ENCODE data around the gene ADD3.

ADD3 gene

DNA sequence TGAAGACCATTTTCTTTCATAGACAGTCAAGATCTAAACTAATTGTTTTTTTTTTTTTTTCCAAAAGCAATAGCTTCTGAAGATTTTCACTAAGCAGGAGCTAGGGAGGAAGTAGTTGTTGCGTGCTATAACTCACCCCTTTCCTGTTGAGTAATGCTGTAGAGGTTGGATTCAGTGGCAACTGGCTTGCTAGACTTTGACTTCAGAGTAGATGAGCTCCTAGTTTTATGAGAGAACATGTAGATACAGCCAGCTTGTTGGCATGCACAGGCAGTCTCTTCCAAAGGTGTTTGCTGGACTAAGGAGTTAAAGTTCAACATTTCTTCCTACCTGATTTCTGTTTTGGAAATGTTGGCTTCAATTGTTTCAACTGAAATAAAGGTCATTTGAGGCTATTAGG, 133.4 kb downstream of the ADD3 start:
- FAIRE-seq (no peak), DNase-seq (ENCODE audit: insufficient read length, low spot score) (no peak)

DNA sequence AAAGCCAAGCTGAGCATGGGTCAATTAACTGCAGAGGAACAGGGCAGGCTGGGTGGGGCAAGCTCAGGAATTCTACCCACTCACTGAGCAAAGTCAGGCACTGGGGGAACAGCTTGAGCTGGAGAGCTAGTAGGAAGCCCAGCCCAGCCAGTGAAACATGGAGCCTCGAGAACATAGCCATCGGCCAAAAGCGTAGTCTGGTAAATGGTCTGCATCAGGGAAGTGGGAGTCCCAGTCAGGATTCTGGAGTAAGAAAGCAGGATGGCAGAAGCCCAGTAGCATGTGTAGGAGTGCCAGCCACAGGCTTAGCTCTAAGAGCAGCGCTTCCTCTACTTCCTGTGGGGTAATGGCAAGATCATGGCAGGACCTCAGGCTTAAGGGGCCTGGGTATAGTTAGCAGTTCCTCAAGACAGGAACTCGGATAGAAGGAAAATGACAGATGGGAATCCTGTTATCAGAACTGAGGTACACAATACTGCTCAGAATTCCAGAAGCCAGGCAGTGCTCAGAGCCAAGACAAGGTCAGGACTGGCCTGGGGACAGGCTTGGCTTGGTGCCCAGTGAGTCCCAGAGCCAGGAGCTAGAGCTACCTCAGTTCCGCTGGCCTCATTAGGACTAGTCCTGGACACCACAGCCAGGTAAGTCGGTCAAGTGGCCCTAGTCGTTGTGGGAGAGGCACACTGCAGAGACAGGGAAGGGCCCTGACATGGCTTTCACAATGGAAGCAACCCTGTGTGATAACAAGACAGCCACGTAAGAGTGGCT, 134.3 kb downstream of the ADD3 start:
- no peak for DNase-seq (ENCODE audit: insufficient read length, low spot score)

DNA sequence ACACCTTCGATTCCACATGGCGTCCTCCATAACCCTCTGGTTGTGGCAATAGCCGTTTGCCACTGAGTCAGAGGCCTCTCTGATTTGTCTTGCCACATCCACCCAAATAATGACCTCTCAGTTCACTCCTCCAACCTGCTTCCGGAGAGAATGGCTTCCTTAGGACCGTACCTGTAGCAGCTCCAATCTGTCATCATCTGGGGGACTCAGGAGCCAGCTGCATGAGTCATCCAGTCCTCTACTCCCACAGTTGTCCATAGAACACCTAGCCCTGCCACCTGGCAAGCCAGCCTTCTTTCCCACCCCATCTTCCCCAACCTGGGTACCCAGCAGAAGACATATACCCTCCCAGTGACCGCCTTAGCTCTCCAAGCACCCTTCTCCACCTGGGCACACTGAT, 135.2 kb downstream of the ADD3 start:
- no peak for FAIRE-seq
- DNase-seq (ENCODE audit: insufficient read length, low spot score): no peak

More for the DNA sequence above, 134.3 kb downstream of the ADD3 start:
- FAIRE-seq: no peak

DNA sequence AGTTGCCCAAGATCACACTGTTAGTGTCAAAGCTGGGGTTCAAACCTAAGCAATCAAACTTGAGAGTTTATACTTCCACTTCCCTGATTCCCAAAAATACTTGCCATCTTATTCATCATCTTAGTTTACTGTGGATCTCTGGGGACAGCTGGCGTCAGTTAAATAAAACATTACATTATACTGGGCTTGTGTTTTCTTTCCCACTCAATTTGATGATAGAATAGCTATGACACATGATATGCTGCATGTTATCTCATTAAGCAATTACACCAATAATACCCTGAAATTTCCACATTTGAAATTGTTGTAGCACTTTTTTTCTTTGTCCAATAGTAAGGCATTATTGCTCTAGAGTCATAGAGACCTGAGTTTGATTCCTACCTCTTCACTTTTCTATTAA, 136.7 kb downstream of the ADD3 start:
- DNase-seq (ENCODE audit: insufficient read length, low spot score) (no peak), FAIRE-seq (peak; percentile 4)

DNA sequence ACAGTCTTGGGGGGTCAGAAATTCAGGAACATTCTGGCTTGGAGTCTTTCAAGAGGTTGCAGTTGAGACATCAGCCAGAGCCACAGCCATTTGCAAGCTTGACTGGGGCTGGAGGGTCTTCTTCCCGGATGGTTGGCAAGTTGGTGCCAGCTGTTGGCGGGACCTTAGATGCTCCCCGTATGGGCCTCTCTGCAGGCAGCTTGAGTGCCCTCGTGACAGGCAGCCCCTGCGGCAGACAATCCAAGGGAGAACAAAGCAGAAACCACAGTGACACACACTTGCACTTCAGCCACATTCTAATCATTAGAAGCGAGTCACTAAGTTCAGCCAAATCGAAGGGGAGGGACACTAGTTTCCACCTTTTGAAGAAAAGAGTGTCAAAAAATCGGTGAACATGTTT, 140.2 kb downstream of the ADD3 start:
- FAIRE-seq (no peak), DNase-seq (ENCODE audit: insufficient read length, low spot score) (no peak)

DNA sequence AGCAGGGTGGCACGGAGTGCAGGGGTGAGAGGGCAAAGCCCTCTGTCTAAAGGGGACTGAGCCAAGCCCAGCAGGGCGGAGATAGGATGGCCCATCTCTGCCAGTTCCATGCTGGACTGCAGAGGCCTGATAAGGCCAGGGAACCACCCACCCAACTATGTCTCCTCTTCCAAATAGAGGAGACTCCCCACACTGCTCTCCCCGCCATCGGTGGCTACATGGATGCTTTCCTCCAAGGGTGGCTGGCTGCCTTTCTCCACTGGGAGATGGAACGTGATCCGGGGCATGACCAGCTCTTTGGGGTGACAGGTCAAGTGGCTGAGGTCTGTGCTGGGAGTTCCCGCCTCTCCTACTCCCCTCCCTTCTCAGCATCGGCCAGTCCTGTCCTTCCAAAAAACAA, 141.5 kb downstream of the ADD3 start:
- no peak for FAIRE-seq

DNA sequence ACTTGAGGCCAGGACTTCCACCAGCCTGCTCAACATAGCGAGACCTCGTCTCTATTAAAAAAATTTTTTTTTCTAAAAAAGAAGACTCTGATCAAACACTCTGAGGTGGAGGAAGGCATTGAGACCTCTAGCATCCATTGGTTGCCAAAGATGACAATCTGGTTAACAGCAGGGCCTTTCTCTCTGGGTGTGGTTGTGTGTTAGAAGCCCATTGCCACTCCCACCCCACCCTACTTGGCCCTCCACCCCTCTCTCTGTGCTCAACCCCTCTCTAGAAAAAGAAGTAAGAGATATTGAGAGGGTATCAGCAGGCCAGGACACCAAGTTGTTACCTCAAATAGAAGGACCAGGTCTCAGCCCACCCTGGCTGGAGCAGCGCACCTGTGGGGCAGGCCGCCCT, 142.3 kb downstream of the ADD3 start:
- DNase-seq (ENCODE audit: insufficient read length, low spot score) (no peak), FAIRE-seq (no peak)

More for the DNA sequence above, 141.5 kb downstream of the ADD3 start:
- no peak for DNase-seq (ENCODE audit: insufficient read length, low spot score)

DNA sequence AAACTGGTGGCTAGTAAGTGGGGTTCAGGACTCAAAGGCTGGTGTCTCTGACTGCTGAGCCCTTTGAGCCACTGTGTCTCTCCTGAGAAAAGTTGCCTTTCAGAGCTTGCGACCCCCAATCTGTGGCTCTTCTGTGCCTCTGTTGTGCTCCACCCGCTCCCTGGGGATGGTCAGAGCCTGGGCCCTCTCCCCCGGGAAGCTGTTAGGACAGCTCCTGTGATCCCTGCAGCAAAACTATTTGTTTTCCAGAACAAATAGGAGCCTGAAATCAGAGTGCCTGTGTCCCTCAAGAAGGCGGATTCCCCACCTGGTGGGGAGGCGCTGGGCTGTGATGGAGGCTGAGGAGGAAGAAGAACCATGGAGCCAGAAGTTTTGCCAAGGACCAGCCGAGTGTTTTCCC, 143.2 kb downstream of the ADD3 start:
- FAIRE-seq: no peak

DNA sequence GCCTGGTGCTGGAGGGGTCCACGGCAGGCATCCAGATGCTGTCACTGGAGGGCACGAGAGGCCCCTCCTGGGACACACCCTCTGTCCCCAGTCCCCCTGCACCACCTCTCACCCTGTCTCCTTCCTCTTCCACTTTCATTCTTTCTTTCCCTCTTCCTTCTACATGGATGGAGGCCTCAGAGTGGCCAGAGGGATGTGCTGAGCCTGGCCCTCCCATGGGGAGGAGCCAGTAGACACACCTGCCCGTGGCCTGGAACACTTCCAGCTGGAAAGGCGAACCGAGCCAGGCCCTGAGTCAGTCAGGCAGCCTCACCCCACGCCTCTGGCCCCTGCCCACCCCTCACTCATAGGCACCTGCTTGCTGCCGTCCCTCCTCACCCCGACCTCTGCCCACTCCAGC, 143.7 kb downstream of the ADD3 start:
- DNase-seq (ENCODE audit: insufficient read length, low spot score): no peak
- FAIRE-seq: no peak

More for the DNA sequence above, 143.2 kb downstream of the ADD3 start:
- no peak for DNase-seq (ENCODE audit: insufficient read length, low spot score)

DNA sequence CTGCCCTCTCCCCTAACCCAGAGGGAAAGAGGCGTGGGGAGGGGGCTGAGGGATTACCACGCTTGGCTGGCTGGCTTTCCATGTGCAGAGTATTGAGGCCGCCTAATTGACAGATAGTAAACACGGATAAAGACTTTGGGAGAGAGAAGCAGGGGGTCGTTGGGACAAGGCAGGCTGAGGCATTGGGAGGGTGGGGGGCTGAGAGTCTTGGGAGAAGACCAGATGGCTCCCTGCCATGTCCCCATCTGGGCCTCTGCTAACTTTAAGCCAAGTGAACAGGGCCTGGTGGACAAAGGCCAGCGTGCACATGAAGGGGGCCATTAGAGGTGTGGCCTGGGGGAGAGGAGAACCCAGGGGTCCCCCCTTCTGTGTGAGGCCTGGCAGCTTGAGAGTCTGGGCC, 144.2 kb downstream of the ADD3 start:
- FAIRE-seq (no peak), DNase-seq (ENCODE audit: insufficient read length, low spot score) (no peak)

DNA sequence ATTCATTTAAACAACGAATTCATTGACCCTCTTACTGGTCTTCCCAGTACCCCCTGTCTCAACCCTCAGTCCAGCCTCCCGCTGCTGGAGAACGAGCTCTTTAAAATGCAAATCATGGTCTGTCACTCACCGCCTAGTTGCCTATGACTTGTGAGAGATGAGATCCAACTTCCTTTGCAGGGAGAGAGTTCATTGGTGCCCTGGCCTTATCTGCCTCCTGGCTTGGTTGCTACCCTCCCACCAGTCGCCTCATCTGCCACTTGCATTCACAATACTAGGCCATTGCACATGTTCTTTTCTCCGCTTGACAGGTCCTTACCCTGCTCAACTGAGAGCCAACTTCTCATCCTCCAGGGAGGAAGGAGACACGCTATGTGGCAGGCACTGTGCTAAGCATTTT, 145.6 kb downstream of the ADD3 start:
- FAIRE-seq (no peak), DNase-seq (ENCODE audit: insufficient read length, low spot score) (no peak)

DNA sequence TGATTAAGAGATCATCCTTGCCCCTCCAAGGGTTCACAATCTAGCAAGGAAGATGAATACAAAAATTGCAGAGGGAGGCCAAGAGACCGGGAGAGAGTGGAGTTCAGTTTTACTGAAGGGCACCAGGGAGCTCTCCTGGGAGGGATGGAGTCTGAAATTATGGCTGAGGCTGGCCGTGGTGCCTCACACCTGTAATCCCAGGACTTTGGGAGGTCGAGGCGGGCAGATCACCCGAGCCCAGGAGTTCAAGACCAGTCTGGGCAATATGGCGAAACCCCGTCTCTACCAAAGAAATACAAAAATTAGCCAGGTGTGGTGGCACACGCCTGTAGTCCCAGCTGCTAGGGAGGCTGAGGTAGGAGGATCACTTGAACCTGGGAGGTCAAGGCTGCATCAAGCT, 148.3 kb downstream of the ADD3 start:
- no peak for DNase-seq (ENCODE audit: insufficient read length, low spot score)
- FAIRE-seq: no peak

DNA sequence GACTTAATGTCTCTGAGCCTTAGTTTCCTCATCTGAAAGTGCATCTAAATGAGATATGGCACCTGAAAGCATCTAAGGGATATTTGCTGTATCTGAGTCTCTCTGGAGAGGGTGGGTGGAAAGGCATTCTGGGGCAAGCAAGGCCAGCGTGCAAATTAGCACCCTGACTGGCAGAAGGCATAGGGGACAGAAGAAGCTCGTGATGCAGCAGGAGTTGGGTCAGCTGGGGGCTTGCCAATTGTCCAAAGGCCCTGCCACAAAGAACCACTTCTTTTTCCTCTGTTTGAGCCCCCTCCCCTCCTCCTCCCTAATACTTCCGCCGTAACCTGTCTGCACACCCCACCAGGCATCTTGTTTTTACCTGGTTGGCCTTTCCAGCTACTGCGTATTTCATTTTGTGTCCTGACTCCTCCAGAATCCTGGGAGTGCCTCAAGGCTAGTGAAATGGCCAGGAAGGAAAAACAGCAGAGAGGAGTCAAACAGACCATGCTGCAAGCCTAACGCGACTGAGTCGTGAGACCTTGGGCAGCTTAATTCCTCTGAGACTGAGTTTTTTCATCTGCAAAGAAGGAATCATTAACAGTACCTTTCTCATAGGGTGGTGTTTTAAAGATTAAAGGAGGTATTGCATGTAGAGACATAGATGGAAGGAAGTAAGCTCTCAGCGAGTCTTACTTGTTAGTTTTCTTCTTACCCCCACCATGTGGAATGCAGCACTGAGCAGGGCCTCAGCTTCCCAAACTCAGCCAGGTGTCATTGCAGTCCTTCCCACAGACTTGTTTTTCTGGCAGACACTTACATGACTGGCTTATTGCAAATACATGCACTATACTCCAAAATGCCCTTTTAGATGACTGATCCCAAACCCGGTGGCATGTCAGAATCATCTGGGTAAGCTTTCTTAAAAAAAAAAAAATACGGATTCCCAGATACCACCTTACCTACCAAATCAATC, 150.5 kb downstream of the ADD3 start:
- FAIRE-seq: no peak
- no peak for DNase-seq (ENCODE audit: insufficient read length, low spot score)

DNA sequence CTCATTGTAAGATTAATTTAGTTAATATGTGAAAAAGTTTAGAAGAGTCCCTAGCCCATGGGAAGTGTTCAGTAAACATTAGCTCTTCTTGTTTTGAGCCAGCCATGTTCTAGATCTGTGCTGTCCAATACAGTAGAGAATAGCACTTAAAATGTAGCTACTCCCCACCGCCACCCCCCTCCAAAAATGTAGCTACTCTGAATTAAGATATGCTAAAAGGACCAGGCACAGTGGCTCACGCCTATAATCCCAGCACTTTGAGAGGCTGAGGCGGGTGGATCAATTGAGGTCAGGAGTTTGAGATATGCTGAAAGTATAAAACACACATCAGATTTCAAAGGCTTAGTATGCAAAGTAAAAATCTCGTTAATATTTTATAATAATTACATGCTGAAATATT, 152.3 kb downstream of the ADD3 start:
- no peak for DNase-seq (ENCODE audit: insufficient read length, low spot score)
- no peak for FAIRE-seq

DNA sequence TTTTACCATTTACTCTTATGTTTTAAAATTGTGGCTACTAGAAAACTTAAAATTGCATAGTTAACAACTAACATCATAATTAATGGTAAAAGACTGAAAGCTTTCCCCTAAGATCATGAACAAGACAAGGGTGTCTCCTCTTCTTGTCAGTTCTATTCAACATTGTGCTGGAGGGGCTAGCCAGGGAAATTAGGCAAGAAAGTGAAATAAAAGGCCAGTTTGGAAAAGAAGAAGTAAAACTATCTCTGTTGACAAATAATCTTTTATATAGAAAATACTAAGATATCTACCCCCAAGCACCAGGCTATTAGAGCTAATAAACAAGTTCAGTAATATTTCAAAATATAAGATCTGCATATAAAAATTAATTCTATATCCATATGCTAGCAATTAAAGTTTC, 152.7 kb downstream of the ADD3 start:
- no peak for FAIRE-seq
- DNase-seq (ENCODE audit: insufficient read length, low spot score): no peak

DNA sequence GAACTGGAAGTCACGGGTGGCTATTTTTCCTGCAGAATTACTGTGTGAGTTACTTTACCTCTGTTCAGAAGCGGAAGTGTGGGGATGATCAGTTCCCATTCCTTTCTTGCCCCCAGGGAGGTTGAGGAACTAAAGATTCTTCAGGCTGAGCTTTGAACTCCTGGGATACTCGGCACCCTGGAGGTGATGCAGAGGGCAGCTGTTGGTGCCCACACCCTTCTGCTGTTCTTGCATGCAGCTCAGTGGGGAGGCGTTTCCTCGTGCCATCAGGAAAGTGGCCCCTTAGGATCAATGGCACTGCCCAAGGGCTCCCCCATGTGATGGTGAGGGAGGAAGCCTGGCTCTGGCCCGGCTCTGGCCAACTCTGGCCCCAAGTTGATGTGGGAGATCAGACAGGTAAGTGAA, 155.0 kb downstream of the ADD3 start:
- FAIRE-seq (no peak), DNase-seq (ENCODE audit: insufficient read length, low spot score) (no peak)

DNA sequence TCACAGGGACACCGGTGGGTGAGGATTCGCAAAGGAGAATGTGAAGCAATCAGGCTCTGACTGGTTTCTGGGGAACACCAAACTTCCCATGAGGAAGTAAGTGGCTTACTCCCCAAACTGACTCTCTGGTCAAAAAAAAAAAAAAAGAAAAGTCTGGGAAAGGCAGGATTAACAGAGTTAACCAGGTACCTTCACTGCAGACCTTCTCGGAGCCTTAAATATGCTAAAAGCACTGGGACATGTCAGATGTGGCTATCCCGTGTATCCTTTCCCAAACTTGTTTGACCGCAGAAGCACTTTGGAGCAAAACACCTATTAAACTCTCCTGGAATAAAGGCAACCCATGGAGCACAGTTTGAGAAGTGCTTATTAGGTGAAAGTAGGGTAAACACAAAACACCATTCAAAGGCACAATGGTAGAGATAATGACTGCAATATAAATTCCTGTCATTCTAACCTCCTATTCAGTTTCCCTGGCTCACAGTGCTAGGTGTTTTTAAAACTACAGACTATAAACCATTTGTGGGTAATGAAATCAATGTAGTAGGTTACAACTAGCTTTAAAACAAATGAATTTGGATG, 155.5 kb downstream of the ADD3 start:
- FAIRE-seq (no peak), DNase-seq (ENCODE audit: insufficient read length, low spot score) (no peak)

DNA sequence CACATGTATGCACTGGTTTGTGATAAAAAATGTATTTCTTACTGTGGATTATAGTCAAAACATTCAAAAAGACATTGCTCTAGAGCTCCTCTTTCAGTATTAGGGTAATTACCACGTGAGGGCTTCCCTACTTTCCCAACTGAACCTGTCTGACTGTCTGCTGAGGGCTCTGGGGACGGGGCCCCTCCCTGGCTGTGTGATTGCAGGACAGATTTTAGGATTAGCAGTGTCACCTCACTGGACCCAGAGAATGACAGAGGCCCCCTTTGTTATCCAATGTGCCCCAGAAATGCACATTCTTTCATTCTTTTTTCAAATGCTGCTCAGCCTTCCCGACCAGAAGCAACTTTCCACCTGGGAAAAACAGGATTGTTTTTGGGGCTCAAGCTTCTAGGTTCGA, 156.1 kb downstream of the ADD3 start:
- FAIRE-seq (no peak), DNase-seq (ENCODE audit: insufficient read length, low spot score) (no peak)

DNA sequence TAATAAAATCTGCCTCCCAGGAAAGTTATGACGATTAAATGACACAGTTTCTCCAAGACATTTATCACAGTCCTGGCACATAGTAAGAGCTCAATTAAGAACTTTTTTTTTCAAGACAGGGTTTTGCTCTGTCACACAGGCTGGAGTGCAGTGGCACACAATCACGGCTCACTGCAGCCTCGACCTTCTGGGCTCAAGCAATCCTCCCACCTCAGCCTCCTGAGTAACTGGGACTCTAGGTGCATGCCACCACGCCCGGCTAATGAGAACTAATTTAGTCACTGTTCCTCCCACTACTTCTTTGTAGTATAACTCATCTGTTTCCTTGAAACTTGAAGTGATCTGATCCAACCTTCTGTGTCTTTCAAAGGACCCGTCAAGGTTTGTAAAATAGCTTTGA, 157.5 kb downstream of the ADD3 start:
- no peak for FAIRE-seq
- no peak for DNase-seq (ENCODE audit: insufficient read length, low spot score)

DNA sequence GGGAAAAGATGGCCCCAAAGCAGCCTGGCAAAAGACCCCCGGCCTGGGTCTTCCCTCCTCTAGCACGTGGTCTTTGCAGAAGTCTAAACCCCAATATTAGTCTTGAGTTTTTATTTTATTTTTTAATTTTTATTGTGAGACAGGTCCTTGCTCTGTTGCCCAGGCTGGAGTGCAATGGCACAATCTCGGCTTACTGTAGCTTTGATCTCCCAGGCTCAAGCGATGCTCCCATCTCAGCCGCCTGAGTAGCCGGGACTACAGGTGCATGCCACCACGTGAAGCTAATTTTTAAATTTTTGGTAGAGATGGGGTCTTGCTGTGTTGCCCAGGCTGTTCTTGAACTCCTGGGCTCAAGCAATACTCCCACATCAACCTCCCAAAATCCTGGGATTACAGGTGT, 159.4 kb downstream of the ADD3 start:
- DNase-seq (ENCODE audit: insufficient read length, low spot score) (no peak), FAIRE-seq (no peak)

DNA sequence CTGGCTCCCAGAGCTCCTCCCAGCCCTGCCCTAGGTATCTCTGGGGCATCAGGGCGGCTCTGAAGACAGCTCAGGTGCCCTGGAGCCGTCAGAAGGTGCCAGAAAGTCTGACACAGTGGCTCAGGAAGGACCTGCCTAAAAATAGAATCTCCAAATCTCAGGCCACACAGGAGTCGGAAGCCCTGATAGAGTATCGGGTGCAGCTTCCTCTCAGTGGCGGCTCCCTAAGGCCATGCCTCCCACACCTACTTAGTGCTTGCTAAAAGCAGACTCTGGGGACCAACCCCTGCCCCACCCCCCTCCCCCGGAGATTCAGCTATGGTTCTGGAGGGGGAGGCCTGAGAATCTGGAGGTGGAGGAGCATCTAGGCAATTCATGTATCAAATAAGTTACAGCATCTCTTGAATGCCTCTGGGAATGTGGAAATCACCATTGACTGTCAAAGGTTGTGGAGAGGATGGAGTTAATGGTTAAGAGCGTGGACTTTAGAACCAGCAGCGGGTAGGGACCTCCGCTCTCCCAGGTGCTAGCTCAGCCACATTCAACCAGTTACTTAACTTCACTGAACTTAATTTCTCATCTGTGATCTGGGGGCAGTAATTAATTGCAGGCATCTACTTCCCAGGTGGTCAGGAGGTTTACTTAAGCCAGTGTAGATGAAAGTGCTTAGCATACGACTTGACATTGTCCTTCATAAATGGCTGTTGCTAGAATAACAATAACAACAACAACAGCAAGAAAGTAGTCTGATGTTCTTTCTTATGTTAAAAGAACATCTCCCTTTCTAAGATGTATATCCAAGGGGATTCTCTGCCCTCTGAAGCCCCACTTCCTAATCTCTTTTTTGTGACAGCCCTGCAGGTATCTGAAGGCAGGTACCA, 161.1 kb downstream of the ADD3 start:
- no peak for FAIRE-seq
- no peak for DNase-seq (ENCODE audit: insufficient read length, low spot score)

Measured in GM19239 (cell line).